SH-SY5Y (cell line): ENCODE measurements around the gene ALOX12.

ENCODE experiments used
- GATA2 ChIP-seq: IDR thresholded peaks from 2 replicates; pipeline ENCODE4 v1.6.1; 2011; ENCODE audit warnings: mild to moderate bottlenecking, low read depth, low read length
- GATA3 ChIP-seq: IDR thresholded peaks from 2 replicates; pipeline ENCODE4 v1.6.1; 2011; ENCODE audit warnings: low read depth, mild to moderate bottlenecking, low read length, moderate library complexity

DNA sequence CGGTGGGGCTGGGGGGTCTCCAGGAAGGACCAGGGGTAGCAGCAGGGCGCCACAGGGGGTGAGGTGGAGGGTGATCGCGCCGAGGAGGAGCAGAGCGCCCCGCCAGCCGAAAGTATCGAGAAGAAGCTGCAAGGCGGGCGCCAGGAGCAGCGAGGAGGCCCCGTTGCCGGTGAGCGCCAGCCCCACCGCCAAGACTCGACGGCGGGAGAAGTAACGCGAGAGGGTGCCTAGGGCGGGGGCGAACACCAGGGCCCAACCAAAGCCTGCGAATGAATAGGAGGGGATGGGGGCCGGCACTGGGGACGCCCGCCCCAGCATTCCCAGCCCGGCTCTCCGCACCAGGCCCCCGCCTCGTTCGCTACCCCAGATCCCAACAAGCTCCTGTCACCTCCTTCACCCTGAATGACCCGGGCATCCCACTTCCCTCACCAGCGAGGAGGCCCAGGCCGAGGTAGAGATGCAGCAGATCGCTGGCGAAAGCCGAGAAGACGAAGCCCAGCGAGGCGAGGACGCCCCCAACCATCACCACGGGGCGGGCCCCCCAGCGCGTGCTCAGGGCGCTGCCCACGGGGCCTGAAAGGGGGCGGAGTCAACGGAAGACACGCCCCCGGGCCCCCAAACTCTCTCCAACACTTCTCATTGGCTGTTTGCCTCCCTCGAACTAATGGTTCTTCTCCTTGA lies 46.8 kb downstream of the ALOX12 start:
- no peak for TF ChIP-seq GATA2
- no peak for TF ChIP-seq GATA3
